HepG2 (cell line): ENCODE results near the gene SAPCD1. TPM values are rescaled to one million over a fixed set of nuclear protein-coding genes. Genes with fewer than 3 reads are reported as not detected.

Experiments
- FOXP1 ChIP-seq, 2 experiments: fragments of 450-650 bp in 1 of 2; IDR thresholded peaks; 2 replicates each; pipeline ENCODE4 v1.6.1; 2017 to 2018; ENCODE audit warnings: antibody characterized with exemption in 1 of 2
- POLR2A ChIP-seq, 2 experiments: IDR thresholded peaks; 2 replicates each; pipeline ENCODE4 v1.6.1; 2011; ENCODE audit warnings: low read depth in 2 of 2, low read length in 2 of 2, mild to moderate bottlenecking in 1 of 2, moderate library complexity in 1 of 2; ENCODE audit not compliant: insufficient read depth in 1 of 2
- SMARCE1 ChIP-seq: fragments of 450-650 bp; IDR thresholded peaks from 2 replicates; pipeline ENCODE4 v1.6.1; 2017; ENCODE audit warnings: borderline replicate concordance
- SMYD3 ChIP-seq: sonication (generic); formaldehyde crosslinking; IDR thresholded peaks from 2 replicates; pipeline ENCODE4 v1.8.1; 2023; ENCODE audit warnings: mild to moderate bottlenecking, missing genetic modification reagents
- SP1 ChIP-seq, 2 experiments: fragments of 450-650 bp in 1 of 2; sonication (generic) in 1 of 2; formaldehyde crosslinking in 1 of 2; IDR thresholded peaks; 2 replicates each; pipeline versions ENCODE4 v1.4.0 to v1.6.1; 2016 to 2020; ENCODE audit warnings: missing genetic modification reagents in 1 of 2
- STAT5B ChIP-seq: sonication (generic); formaldehyde crosslinking; IDR thresholded peaks from 2 replicates; pipeline ENCODE4 v1.4.0; 2020; ENCODE audit warnings: missing genetic modification reagents
- TARDBP ChIP-seq: sonication (generic); formaldehyde crosslinking; IDR thresholded peaks from 2 replicates; pipeline ENCODE4 v1.8.0; 2022; ENCODE audit warnings: mild to moderate bottlenecking, missing genetic modification reagents
- THAP11 ChIP-seq: IDR thresholded peaks from 2 replicates; pipeline ENCODE4 v1.6.1; 2016; ENCODE audit warnings: missing biosample characterization, missing genetic modification reagents
- U2AF1 ChIP-seq: fragments of 200-400 bp; formaldehyde crosslinking; optimal IDR thresholded peaks from 2 replicates; pipeline ENCODE3; 2017; ENCODE audit warnings: mild to moderate bottlenecking, low read depth, low read length
- YY1 ChIP-seq: IDR thresholded peaks from 2 replicates; pipeline ENCODE4 v1.6.1; 2011; ENCODE audit warnings: low read length, low read depth, moderate library complexity, mild to moderate bottlenecking; ENCODE audit not compliant: insufficient read depth, insufficient replicate concordance
- ZBTB21 ChIP-seq: sonication (generic); formaldehyde crosslinking; IDR thresholded peaks from 2 replicates; pipeline ENCODE4 v1.4.0; 2020; ENCODE audit warnings: missing genetic modification reagents
- ZBTB40 ChIP-seq, 2 experiments: fragments of 450-650 bp in 1 of 2; sonication (generic) in 1 of 2; formaldehyde crosslinking in 1 of 2; IDR thresholded peaks; 2 replicates each; pipeline versions ENCODE4 v1.6.1 to v1.8.0; 2016 to 2022; ENCODE audit warnings: antibody characterized with exemption in 1 of 2, mild to moderate bottlenecking in 1 of 2, missing genetic modification reagents in 1 of 2
- ZNF484 ChIP-seq: sonication (generic); formaldehyde crosslinking; IDR thresholded peaks from 2 replicates; pipeline ENCODE4 v1.5.1; 2020; ENCODE audit warnings: mild to moderate bottlenecking, low read depth, missing genetic modification reagents, borderline replicate concordance
- ZNF784 ChIP-seq: sonication (generic); formaldehyde crosslinking; IDR thresholded peaks from 2 replicates; pipeline ENCODE4 v1.5.1; 2020; ENCODE audit warnings: missing genetic modification reagents, mild to moderate bottlenecking, borderline replicate concordance
- ZSCAN22 ChIP-seq: sonication (generic); formaldehyde crosslinking; IDR thresholded peaks from 2 replicates; pipeline ENCODE4 v1.4.0; 2020; ENCODE audit warnings: mild to moderate bottlenecking, missing genetic modification reagents
- polyA plus RNA-seq, 8 experiments: library from polyadenylated mRNA; depleted of rRNA in 3 of 8; stranded (reverse) in 7 of 8; unstranded in 1 of 8; fragments of >200 nt; fragmentation: Illumina TruSeq in 4 of 8; extraction: Trizol in 4 of 8; gene quantifications; 2 replicates each; pipeline versions ENCODE4 v1.2.1 to v1.2.3, GENCODE V29; 2011 to 2016; ENCODE audit warnings: low read depth in 4 of 8, missing spikeins in 1 of 8, mixed read lengths in 1 of 8; ENCODE audit not compliant: insufficient read depth in 1 of 8
- total RNA-seq, 5 experiments: library from RNA; depleted of rRNA; stranded (reverse); fragments of >200 nt; fragmentation: Illumina TruSeq; extraction: Trizol; gene quantifications; 2 replicates each; pipeline ENCODE4 v1.2.3, GENCODE V29; 2016; ENCODE audit warnings: low read depth in 1 of 5

SAPCD1 gene
- total and polyA plus RNA-seq, 2 of the 13 experiments (the other 11 are each of a cell fraction or from before 2014, with no cell fraction given): 2.5 to 3.9 TPM

GRCh38 chr6:31739639-31740396 lies 22.6 kb upstream of the SAPCD1 start, which contains the start of gene MSH5 (continued):
- TF ChIP-seq ZNF784 (CRISPR knock-in tag) (peak; percentile 98), ZBTB21 (no peak), FOXP1 (IDR thresholded peaks at IDR 0.05) (no peak), FOXP1 (CRISPR knock-in tag; IDR thresholded peaks at IDR 0.05) (no peak), SMARCE1 (no peak), ZBTB40 (IDR thresholded peaks at IDR 0.05) (no peak), ZBTB40 (CRISPR knock-in tag; IDR thresholded peaks at IDR 0.05) (peak; percentile 91; the same call in 1 of the 2 replicates), YY1 (peak; percentile 85), THAP11 (peak; percentile 76), SP1 (IDR thresholded peaks at IDR 0.05) (no peak), SP1 (CRISPR knock-in tag; IDR thresholded peaks at IDR 0.05) (peak; percentile 91), SMYD3 (peak; percentile 99), ZSCAN22 (peak; percentile 82; the same call in 1 of the 2 replicates), U2AF1 (no peak), POLR2A (IDR thresholded peaks at IDR 0.05; ENCODE audit: insufficient read depth in 1 of 2, low read depth in 2 of 2, low read length in 2 of 2) (peak in 1 of 2 experiments; percentile 45; a peak in 2 of 4 replicates), ZNF484 (peak; percentile 90; the same call in 1 of the 2 replicates), TARDBP (CRISPR knock-in tag) (peak; percentile 90), STAT5B (peak; percentile 91)
